MCF 10A (cell line): ENCODE measurements around the gene KLHL7. TPM values are rescaled to one million over a fixed set of nuclear protein-coding genes. Genes with fewer than 3 reads are reported as not detected.

Source experiments
- BruUV-seq: library from RNA; stranded (reverse); fragments of 400-500 nt; replicated peaks from 2 replicates; lab custom pipeline; 2021; lab: Mats Ljungman, UMichigan
- CTCF ChIA-PET: fragments of 300-600 bp; sonication (Branson Sonifier 250); formaldehyde crosslinking; extraction: SDS; loops from one replicate; lab custom pipeline; 2021; ENCODE audit warnings: antibody characterized with exemption, inconsistent platforms; lab: Yijun Ruan, JAX
- POLR2A ChIA-PET: fragments of 300-600, 350-650 bp; sonication (Branson Sonifier 250); formaldehyde crosslinking; extraction: SDS; loops from one replicate; lab custom pipeline; 2020; ENCODE audit warnings: antibody characterized with exemption, inconsistent platforms; lab: Yijun Ruan, JAX
- DNase-seq: peaks from one replicate; pipeline ENCODE4 v3.0.0-alpha.2; 2018; ENCODE audit not compliant: unreplicated experiment
- H3K27ac Mint-ChIP-seq: one replicate; pipeline ENCODE4 v1.8.0; 2022; ENCODE audit warnings: mild to moderate bottlenecking, low read depth, mixed read lengths; ENCODE audit not compliant: unreplicated experiment
- H3K27me3 Mint-ChIP-seq: one replicate; pipeline ENCODE4 v1.8.0; 2022; ENCODE audit warnings: mixed read lengths; ENCODE audit not compliant: insufficient read depth, unreplicated experiment
- H3K36me3 Mint-ChIP-seq: one replicate; pipeline ENCODE4 v1.8.0; 2022; ENCODE audit warnings: mild to moderate bottlenecking, moderate library complexity, mixed read lengths; ENCODE audit not compliant: insufficient read depth, unreplicated experiment
- H3K4me1 Mint-ChIP-seq: one replicate; pipeline ENCODE4 v1.8.0; 2022; ENCODE audit warnings: mixed read lengths; ENCODE audit not compliant: insufficient read depth, unreplicated experiment
- H3K4me3 Mint-ChIP-seq: one replicate; pipeline ENCODE4 v1.8.0; 2022; ENCODE audit warnings: mild to moderate bottlenecking, moderate library complexity, mixed read lengths; ENCODE audit not compliant: unreplicated experiment
- H3K9me3 Mint-ChIP-seq: one replicate; pipeline ENCODE4 v1.8.0; 2022; ENCODE audit warnings: mixed read lengths; ENCODE audit not compliant: unreplicated experiment
- intact Hi-C: fragments of 100-400 bp; cut with micrococcal nuclease; formaldehyde crosslinking; loops from 2 replicates; pipeline ENCODE4 v1.14.1; 2022
- total RNA-seq: library from RNA; stranded (reverse); gene quantifications from 2 replicates; pipeline ENCODE4 v1.2.3, GENCODE V29; 2022
- TF ChIP-seq, protein P1 (sequence below): fragments of 200-600 bp; IDR thresholded peaks from one replicate; pipeline ENCODE4 v1.8.0; 2022; ENCODE audit warnings: antibody characterized with exemption, mild to moderate bottlenecking; ENCODE audit not compliant: unreplicated experiment

Gene KLHL7
- total RNA-seq, 1 experiment from 2014 or later: 19.1 TPM

GRCh38 chr7:23093111-23093510 lies 12.5 kb upstream of the KLHL7 start:
- no TSS peak for BruUV-seq
- no peak for DNase-seq
- Mint-ChIP-seq H3K4me1 (no peaks in the 10 kb centered on the region), H3K27me3 (no peaks in the 10 kb centered on the region), H3K36me3 (no peaks in the 10 kb centered on the region), H3K9me3 (no peaks in the 10 kb centered on the region), H3K27ac (no peak overlapping the region), H3K4me3 (no peak overlapping the region)
- intact Hi-C loops: no loop called here
- TF ChIP-seq, protein P1, sequence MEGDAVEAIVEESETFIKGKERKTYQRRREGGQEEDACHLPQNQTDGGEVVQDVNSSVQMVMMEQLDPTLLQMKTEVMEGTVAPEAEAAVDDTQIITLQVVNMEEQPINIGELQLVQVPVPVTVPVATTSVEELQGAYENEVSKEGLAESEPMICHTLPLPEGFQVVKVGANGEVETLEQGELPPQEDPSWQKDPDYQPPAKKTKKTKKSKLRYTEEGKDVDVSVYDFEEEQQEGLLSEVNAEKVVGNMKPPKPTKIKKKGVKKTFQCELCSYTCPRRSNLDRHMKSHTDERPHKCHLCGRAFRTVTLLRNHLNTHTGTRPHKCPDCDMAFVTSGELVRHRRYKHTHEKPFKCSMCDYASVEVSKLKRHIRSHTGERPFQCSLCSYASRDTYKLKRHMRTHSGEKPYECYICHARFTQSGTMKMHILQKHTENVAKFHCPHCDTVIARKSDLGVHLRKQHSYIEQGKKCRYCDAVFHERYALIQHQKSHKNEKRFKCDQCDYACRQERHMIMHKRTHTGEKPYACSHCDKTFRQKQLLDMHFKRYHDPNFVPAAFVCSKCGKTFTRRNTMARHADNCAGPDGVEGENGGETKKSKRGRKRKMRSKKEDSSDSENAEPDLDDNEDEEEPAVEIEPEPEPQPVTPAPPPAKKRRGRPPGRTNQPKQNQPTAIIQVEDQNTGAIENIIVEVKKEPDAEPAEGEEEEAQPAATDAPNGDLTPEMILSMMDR: no peak
- POLR2A ChIA-PET: interaction anchor here (1.6 kb wide), 1 partner anchor 234 kb away, joined by 3 read pairs; no protein-coding TSS in a partner anchor
- CTCF ChIA-PET: interaction anchor here (0.7 kb wide), 1 partner anchor 149 kb away, joined by 3 read pairs; no protein-coding TSS in a partner anchor

DNA sequence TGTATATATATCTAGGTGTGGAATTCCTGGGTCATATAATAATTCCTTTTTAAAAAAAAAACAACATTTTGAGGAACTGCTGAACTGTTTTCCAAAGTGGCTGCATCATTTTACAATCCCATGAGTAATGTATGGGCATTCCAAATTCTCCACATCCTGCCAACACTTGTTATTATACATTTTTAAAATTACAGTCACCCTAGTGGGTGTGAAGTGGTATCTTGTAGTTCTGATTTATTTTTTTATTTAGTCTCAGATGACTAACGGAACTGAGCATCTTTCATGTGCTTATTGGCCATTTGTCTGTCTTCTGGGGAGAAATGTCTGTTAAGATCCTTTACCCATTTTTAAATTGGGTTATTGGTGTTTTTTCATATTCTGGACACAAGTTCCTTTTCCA lies 12.0 kb upstream of the KLHL7 start:
- TF ChIP-seq, protein P1: no peak
- no peaks in the 10 kb centered on the region for H3K27me3 Mint-ChIP-seq
- no peak overlapping the region for H3K27ac Mint-ChIP-seq
- no peaks in the 10 kb centered on the region for H3K4me1 Mint-ChIP-seq
- ChIA-PET CTCF (no interaction called here), POLR2A (no interaction called here)
- no TSS peak for BruUV-seq
- intact Hi-C loops: no loop called here
- DNase-seq: peak; percentile 21
- no peaks in the 10 kb centered on the region for H3K36me3 Mint-ChIP-seq
- no peak overlapping the region for H3K4me3 Mint-ChIP-seq
- no peaks in the 10 kb centered on the region for H3K9me3 Mint-ChIP-seq

DNA sequence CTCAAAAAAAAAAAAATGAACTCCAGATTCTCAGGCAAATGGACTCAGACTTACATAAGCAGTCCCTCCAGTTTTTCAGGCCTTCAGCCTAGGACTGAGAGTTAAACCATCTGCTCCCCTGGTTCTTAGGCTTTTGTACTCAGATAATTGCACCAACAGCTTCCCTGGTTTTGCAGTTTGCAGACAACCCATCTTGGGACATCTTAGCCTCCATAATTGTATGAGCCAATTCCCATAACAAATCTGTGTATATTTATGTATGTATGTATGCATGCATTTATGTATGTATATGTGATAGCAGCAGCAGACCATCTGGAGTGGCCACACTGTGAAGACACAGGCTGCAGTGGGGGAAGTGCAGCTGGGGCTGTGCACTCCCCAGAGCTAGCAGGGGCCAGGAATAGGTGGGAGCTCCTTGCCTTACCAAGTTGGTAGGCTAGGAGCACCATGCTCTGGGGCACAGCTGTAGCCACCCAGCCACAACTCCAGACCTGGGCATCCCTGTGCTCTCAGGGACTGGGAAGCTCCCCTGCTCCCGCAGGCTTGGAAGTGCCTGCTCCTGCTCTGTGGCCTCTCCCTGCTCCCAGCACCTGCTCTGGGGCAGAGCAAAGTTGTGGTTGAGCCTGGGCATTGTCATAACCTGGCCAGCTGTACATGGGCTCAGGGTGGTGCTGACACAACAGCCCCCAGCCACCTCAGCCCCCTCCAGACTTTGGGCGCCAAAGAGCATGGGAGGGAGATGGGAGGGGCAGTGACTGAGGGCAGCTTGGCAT lies 8.9 kb upstream of the KLHL7 start:
- no peaks in the 10 kb centered on the region for H3K27me3 Mint-ChIP-seq
- DNase-seq: no peak
- no peaks in the 10 kb centered on the region for H3K9me3 Mint-ChIP-seq
- no peaks in the 10 kb centered on the region for H3K36me3 Mint-ChIP-seq
- CTCF ChIA-PET: interaction anchor here (0.6 to 2.8 kb wide), 3 partner anchors 8 to 223 kb away, joined by 3 to 17 read pairs (median 3); no protein-coding TSS in a partner anchor
- intact Hi-C loops: no loop called here
- H3K27ac Mint-ChIP-seq: no peak overlapping the region
- H3K4me1 Mint-ChIP-seq: no peaks in the 10 kb centered on the region
- TF ChIP-seq, protein P1: no peak
- H3K4me3 Mint-ChIP-seq: no peak overlapping the region
- BruUV-seq: no TSS peak
- POLR2A ChIA-PET: interaction anchor here (1.1 kb wide), 1 partner anchor 9 kb away, joined by 4 read pairs; the partner anchor contains the start of gene KLHL7

DNA sequence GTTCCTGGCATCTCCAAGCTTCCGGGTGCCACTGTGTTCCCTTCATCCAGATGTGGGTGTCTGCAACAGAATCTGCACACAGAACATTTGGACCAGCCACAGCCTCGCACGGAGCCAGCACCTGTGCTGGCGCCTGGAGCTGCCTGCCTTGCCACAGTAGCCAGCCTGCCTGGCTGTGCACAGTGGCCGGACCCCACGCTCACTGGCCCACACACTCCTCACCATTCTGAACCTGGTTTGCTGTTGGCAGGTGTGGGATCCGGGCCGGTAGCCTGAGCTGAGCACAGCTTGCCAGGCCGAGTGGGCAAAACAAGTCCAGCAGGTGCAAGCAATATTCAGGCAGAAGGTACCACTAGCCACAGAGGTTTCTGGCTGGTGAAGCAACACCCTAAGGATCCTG lies 7.6 kb upstream of the KLHL7 start:
- ChIA-PET POLR2A (interaction anchor here (1.1 kb wide), 1 partner anchor 7 kb away, joined by 4 read pairs; the partner anchor contains the start of gene KLHL7), CTCF (interaction anchor here (0.6 to 1.7 kb wide), 5 partner anchors 9 to 43 kb away, joined by 3 to 7 read pairs (median 4); no protein-coding TSS in a partner anchor)
- Mint-ChIP-seq H3K4me1 (no peaks in the 10 kb centered on the region), H3K27ac (no peak overlapping the region), H3K4me3 (no peak overlapping the region), H3K36me3 (no peaks in the 10 kb centered on the region), H3K27me3 (no peaks in the 10 kb centered on the region), H3K9me3 (no peaks in the 10 kb centered on the region)
- BruUV-seq: no TSS peak
- intact Hi-C loops: no loop called here
- TF ChIP-seq, protein P1: no peak
- no peak for DNase-seq
